HEK293 (cell line): ENCODE measurements around the gene STAT2.
A peak's percentile ranks its signal among the peaks of the same experiment; 100 is the strongest.

Source experiments
- HOXC10 ChIP-seq: sonication (generic); formaldehyde crosslinking; IDR thresholded peaks from 2 replicates; pipeline ENCODE4 v1.8.1; 2023; ENCODE audit warnings: mild to moderate bottlenecking, missing genetic modification reagents
- KLF7 ChIP-seq: fragments of 450-650 bp; formaldehyde crosslinking; IDR thresholded peaks from 2 replicates; pipeline ENCODE4 v1.5.1; 2016; ENCODE audit warnings: missing biosample characterization, missing genetic modification characterization, borderline replicate concordance
- MEIS1 ChIP-seq: sonication (generic); formaldehyde crosslinking; IDR thresholded peaks from 2 replicates; pipeline ENCODE4 v1.8.1; 2022; ENCODE audit warnings: missing genetic modification reagents, mild to moderate bottlenecking, borderline replicate concordance
- MYNN ChIP-seq: fragments of 450-650 bp; formaldehyde crosslinking; IDR thresholded peaks from 2 replicates; pipeline ENCODE4 v1.5.1; 2016; ENCODE audit warnings: missing biosample characterization, missing genetic modification characterization, borderline replicate concordance
- RBAK ChIP-seq: fragments of 450-650 bp; formaldehyde crosslinking; IDR thresholded peaks from 2 replicates; pipeline ENCODE4 v1.5.1; 2016; ENCODE audit warnings: missing biosample characterization, missing genetic modification characterization
- SALL2 ChIP-seq: fragments of 450-650 bp; formaldehyde crosslinking; IDR thresholded peaks from 2 replicates; pipeline ENCODE4 v1.5.0; 2017; ENCODE audit warnings: missing biosample characterization, mild to moderate bottlenecking, missing genetic modification characterization, borderline replicate concordance
- SP3 ChIP-seq: fragments of 450-650 bp; formaldehyde crosslinking; IDR thresholded peaks from 2 replicates; pipeline ENCODE4 v1.5.1; 2016; ENCODE audit warnings: missing biosample characterization, missing genetic modification characterization
- ZBTB1 ChIP-seq: fragments of 450-650 bp; formaldehyde crosslinking; IDR thresholded peaks from 2 replicates; pipeline ENCODE4 v1.5.1; 2016; ENCODE audit warnings: missing biosample characterization, missing genetic modification characterization
- ZBTB20 ChIP-seq: fragments of 450-650 bp; formaldehyde crosslinking; IDR thresholded peaks from 2 replicates; pipeline ENCODE4 v1.5.1; 2016; ENCODE audit warnings: missing biosample characterization, missing genetic modification characterization
- ZBTB7A ChIP-seq: fragments of 450-650 bp; formaldehyde crosslinking; IDR thresholded peaks from 2 replicates; pipeline ENCODE4 v1.5.1; 2016; ENCODE audit warnings: low read depth, missing biosample characterization, missing genetic modification characterization
- ZNF10 ChIP-seq: fragments of 450-650 bp; formaldehyde crosslinking; IDR thresholded peaks from 2 replicates; pipeline ENCODE4 v1.5.1; 2017; ENCODE audit warnings: missing biosample characterization, missing genetic modification characterization
- ZNF112 ChIP-seq: fragments of 450-650 bp; formaldehyde crosslinking; IDR thresholded peaks from 2 replicates; pipeline ENCODE4 v1.5.0; 2017; ENCODE audit warnings: missing biosample characterization, missing genetic modification characterization
- ZNF175 ChIP-seq: fragments of 450-650 bp; formaldehyde crosslinking; IDR thresholded peaks from 2 replicates; pipeline ENCODE4 v1.5.1; 2016; ENCODE audit warnings: missing biosample characterization, missing genetic modification characterization
- ZNF184 ChIP-seq: fragments of 450-650 bp; IDR thresholded peaks from 2 replicates; pipeline ENCODE4 v1.5.1; 2018; ENCODE audit warnings: missing biosample characterization, mild to moderate bottlenecking, missing genetic modification characterization
- ZNF19 ChIP-seq: fragments of 450-650 bp; formaldehyde crosslinking; IDR thresholded peaks from 2 replicates; pipeline ENCODE4; 2016; ENCODE audit warnings: missing biosample characterization, missing genetic modification characterization, low read depth
- ZNF202 ChIP-seq: fragments of 450-650 bp; formaldehyde crosslinking; IDR thresholded peaks from 2 replicates; pipeline ENCODE4 v1.5.1; 2016; ENCODE audit warnings: missing biosample characterization, missing genetic modification characterization, borderline replicate concordance
- ZNF416 ChIP-seq: fragments of 450-650 bp; formaldehyde crosslinking; IDR thresholded peaks from 2 replicates; pipeline ENCODE4 v1.5.1; 2016; ENCODE audit warnings: missing biosample characterization, missing genetic modification characterization
- ZNF426 ChIP-seq: fragments of 450-650 bp; formaldehyde crosslinking; IDR thresholded peaks from 2 replicates; pipeline ENCODE4 v1.5.1; 2017; ENCODE audit warnings: missing biosample characterization, missing genetic modification characterization, mild to moderate bottlenecking, inconsistent platforms, moderate library complexity
- ZNF501 ChIP-seq: fragments of 450-650 bp; formaldehyde crosslinking; IDR thresholded peaks from 2 replicates; pipeline ENCODE4 v1.5.1; 2016; ENCODE audit warnings: missing biosample characterization, missing genetic modification characterization
- ZNF530 ChIP-seq: fragments of 450-650 bp; formaldehyde crosslinking; IDR thresholded peaks from 2 replicates; pipeline ENCODE4 v1.5.1; 2016; ENCODE audit warnings: low read depth, missing biosample characterization, missing genetic modification characterization
- ZNF558 ChIP-seq: fragments of 450-650 bp; formaldehyde crosslinking; IDR thresholded peaks from 2 replicates; pipeline ENCODE4 v1.5.1; 2016; ENCODE audit warnings: missing biosample characterization, missing genetic modification characterization
- ZNF600 ChIP-seq: fragments of 450-650 bp; formaldehyde crosslinking; IDR thresholded peaks from 2 replicates; pipeline ENCODE4 v1.5.1; 2016; ENCODE audit warnings: missing biosample characterization, missing genetic modification characterization
- ZNF623 ChIP-seq: fragments of 450-650 bp; formaldehyde crosslinking; IDR thresholded peaks from 2 replicates; pipeline ENCODE4 v1.5.1; 2016; ENCODE audit warnings: missing biosample characterization, missing genetic modification characterization
- ZNF654 ChIP-seq: fragments of 450-650 bp; formaldehyde crosslinking; IDR thresholded peaks from 2 replicates; pipeline ENCODE4 v1.5.1; 2016; ENCODE audit warnings: low read depth, missing biosample characterization, missing genetic modification characterization
- ZNF658 ChIP-seq: fragments of 450-650 bp; formaldehyde crosslinking; IDR thresholded peaks from 2 replicates; pipeline ENCODE4; 2016; ENCODE audit warnings: missing biosample characterization, missing genetic modification characterization
- ZNF785 ChIP-seq: fragments of 450-650 bp; formaldehyde crosslinking; IDR thresholded peaks from 2 replicates; pipeline ENCODE4 v1.5.1; 2016; ENCODE audit warnings: missing biosample characterization, missing genetic modification characterization
- ZNF843 ChIP-seq: fragments of 450-650 bp; formaldehyde crosslinking; IDR thresholded peaks from 2 replicates; pipeline ENCODE4 v1.5.1; 2016; ENCODE audit warnings: missing biosample characterization, missing genetic modification characterization
- TF ChIP-seq, protein P1 (sequence below): fragments of 450-650 bp; formaldehyde crosslinking; IDR thresholded peaks from 2 replicates; pipeline ENCODE4 v1.5.1; 2016; ENCODE audit warnings: missing biosample characterization, missing genetic modification characterization
- TF ChIP-seq, protein P2 (sequence below): fragments of 450-650 bp; IDR thresholded peaks from 2 replicates; pipeline ENCODE4 v1.5.1; 2018; ENCODE audit warnings: missing biosample characterization, mild to moderate bottlenecking, missing genetic modification characterization
- TF ChIP-seq, protein P3 (sequence below): fragments of 450-650 bp; formaldehyde crosslinking; IDR thresholded peaks from 2 replicates; pipeline ENCODE4 v1.5.1; 2017; ENCODE audit warnings: missing biosample characterization, missing genetic modification characterization
- TF ChIP-seq, protein P4 (sequence below): fragments of 450-650 bp; formaldehyde crosslinking; IDR thresholded peaks from 2 replicates; pipeline ENCODE4 v1.5.1; 2016; ENCODE audit warnings: missing biosample characterization, missing genetic modification characterization

The STAT2 gene

DNA sequence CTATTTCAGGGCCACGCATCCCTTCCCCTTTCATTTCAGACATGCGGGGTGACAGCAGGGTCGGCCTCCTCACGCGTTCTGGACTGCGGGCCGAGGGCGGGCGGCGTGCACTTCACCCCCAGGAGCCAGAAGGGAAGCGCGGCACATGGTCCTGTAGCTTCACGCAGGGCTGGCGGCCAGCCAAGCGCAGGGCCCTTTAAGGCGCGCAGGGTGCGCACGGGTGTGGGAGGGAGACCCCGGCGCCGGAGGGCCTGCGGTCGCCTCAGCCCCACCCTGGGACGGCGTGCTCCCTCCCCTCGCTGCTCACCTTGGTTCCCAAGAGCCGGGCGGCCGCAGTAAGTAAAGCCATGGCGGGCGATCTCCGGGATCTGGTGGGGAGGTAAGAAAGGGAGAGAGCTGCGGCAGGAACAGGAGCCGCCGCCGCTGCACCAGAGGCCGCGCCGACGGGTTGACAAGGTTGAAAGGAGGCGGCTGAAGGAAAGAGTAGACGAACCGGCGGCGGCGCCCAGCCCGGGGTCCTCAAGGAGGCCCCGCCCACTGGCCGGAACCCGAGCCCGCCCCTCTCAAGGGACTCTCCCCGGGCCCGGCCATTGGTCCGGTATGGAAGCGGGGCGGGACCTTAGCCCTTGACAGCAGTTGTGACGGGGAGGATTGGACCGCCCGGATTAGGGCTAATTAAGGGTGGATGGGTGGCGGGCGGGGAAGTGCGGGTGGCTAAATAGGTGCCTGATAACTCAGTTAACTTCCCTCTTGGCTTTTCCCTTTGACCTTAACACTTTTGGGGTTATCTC lies 59.9 kb downstream of the STAT2 start, which contains the start of gene CS (continued):
- TF ChIP-seq ZNF202 (tag by site-specific recombination), result no peak
- no peak for TF ChIP-seq ZNF558 (tag by site-specific recombination)
- TF ChIP-seq, protein P1, sequence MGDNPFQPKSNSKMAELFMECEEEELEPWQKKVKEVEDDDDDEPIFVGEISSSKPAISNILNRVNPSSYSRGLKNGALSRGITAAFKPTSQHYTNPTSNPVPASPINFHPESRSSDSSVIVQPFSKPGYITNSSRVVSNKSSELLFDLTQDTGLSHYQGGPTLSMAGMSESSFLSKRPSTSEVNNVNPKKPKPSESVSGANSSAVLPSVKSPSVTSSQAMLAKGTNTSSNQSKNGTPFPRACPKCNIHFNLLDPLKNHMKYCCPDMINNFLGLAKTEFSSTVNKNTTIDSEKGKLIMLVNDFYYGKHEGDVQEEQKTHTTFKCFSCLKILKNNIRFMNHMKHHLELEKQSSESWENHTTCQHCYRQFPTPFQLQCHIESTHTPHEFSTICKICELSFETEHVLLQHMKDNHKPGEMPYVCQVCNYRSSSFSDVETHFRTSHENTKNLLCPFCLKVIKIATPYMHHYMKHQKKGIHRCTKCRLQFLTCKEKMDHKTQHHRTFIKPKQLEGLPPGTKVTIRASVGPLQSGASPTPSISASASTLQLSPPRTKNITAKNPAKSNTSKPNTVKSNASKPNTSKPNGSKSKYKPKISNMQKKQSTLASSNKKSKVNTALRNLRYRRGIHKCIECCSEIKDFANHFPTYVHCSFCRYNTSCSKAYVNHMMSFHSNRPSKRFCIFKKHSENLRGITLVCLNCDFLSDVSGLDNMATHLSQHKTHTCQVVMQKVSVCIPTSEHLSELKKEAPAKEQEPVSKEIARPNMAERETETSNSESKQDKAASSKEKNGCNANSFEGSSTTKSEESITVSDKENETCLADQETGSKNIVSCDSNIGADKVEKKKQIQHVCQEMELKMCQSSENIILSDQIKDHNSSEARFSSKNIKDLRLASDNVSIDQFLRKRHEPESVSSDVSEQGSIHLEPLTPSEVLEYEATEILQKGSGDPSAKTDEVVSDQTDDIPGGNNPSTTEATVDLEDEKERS (tag by site-specific recombination), result no peak
- no peak for TF ChIP-seq ZNF654
- TF ChIP-seq, protein P2, sequence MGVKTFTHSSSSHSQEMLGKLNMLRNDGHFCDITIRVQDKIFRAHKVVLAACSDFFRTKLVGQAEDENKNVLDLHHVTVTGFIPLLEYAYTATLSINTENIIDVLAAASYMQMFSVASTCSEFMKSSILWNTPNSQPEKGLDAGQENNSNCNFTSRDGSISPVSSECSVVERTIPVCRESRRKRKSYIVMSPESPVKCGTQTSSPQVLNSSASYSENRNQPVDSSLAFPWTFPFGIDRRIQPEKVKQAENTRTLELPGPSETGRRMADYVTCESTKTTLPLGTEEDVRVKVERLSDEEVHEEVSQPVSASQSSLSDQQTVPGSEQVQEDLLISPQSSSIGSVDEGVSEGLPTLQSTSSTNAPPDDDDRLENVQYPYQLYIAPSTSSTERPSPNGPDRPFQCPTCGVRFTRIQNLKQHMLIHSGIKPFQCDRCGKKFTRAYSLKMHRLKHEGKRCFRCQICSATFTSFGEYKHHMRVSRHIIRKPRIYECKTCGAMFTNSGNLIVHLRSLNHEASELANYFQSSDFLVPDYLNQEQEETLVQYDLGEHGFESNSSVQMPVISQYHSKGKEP (tag by site-specific recombination), result 0 out of 2 replicates have a peak, but pooled peaks have one; percentile 32
- peak; percentile 39; the same call in 1 of the 2 replicates for TF ChIP-seq ZBTB7A (tag by site-specific recombination)
- peak; percentile 84 for TF ChIP-seq KLF7 (tag by site-specific recombination)
- TF ChIP-seq ZNF416 (tag by site-specific recombination), result no peak
- TF ChIP-seq HOXC10 (CRISPR knock-in tag), result no peak
- no peak for TF ChIP-seq ZNF112 (tag by site-specific recombination)
- TF ChIP-seq ZNF658, result no peak
- TF ChIP-seq ZNF426 (tag by site-specific recombination), result no peak
- peak; percentile 65; the same call in 1 of the 2 replicates for TF ChIP-seq ZNF184 (tag by site-specific recombination)
- TF ChIP-seq, protein P3, sequence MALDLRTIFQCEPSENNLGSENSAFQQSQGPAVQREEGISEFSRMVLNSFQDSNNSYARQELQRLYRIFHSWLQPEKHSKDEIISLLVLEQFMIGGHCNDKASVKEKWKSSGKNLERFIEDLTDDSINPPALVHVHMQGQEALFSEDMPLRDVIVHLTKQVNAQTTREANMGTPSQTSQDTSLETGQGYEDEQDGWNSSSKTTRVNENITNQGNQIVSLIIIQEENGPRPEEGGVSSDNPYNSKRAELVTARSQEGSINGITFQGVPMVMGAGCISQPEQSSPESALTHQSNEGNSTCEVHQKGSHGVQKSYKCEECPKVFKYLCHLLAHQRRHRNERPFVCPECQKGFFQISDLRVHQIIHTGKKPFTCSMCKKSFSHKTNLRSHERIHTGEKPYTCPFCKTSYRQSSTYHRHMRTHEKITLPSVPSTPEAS, result peak; percentile 29; the same call in 1 of the 2 replicates
- TF ChIP-seq ZNF843 (tag by site-specific recombination), result peak; percentile 45; the same call in 1 of the 2 replicates
- TF ChIP-seq SP3 (tag by site-specific recombination), result peak; percentile 94
- TF ChIP-seq RBAK (tag by site-specific recombination), result no peak
- TF ChIP-seq ZNF600 (tag by site-specific recombination), result peak; percentile 91
- TF ChIP-seq ZBTB1 (tag by site-specific recombination), result no peak; the same call in 1 of the 2 replicates
- no peak for TF ChIP-seq MEIS1 (CRISPR knock-in tag)
- no peak for TF ChIP-seq ZNF785
- no peak for TF ChIP-seq ZNF19
- TF ChIP-seq ZNF501 (tag by site-specific recombination), result peak; percentile 93
- no peak for TF ChIP-seq ZNF530 (tag by site-specific recombination)
- TF ChIP-seq ZNF10 (tag by site-specific recombination), result peak; percentile 69; the same call in 1 of the 2 replicates
- peak; percentile 31; the same call in 1 of the 2 replicates for TF ChIP-seq MYNN
- no peak for TF ChIP-seq ZNF623 (tag by site-specific recombination)
- peak; percentile 61; the same call in 1 of the 2 replicates for TF ChIP-seq ZBTB20
- no peak for TF ChIP-seq SALL2
- TF ChIP-seq, protein P4, sequence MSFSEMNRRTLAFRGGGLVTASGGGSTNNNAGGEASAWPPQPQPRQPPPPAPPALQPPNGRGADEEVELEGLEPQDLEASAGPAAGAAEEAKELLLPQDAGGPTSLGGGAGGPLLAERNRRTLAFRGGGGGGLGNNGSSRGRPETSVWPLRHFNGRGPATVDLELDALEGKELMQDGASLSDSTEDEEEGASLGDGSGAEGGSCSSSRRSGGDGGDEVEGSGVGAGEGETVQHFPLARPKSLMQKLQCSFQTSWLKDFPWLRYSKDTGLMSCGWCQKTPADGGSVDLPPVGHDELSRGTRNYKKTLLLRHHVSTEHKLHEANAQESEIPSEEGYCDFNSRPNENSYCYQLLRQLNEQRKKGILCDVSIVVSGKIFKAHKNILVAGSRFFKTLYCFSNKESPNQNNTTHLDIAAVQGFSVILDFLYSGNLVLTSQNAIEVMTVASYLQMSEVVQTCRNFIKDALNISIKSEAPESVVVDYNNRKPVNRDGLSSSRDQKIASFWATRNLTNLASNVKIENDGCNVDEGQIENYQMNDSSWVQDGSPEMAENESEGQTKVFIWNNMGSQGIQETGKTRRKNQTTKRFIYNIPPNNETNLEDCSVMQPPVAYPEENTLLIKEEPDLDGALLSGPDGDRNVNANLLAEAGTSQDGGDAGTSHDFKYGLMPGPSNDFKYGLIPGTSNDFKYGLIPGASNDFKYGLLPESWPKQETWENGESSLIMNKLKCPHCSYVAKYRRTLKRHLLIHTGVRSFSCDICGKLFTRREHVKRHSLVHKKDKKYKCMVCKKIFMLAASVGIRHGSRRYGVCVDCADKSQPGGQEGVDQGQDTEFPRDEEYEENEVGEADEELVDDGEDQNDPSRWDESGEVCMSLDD (tag by site-specific recombination), result peak; percentile 59; the same call in 1 of the 2 replicates
- no peak for TF ChIP-seq ZNF175 (tag by site-specific recombination)
